UCSD-AML1 (cell line): Measurements from ENCODE around the gene CPNE7.

Source experiments
- DNase-seq: peaks from one replicate; lab custom pipeline; 2025; ENCODE audit not compliant: unreplicated experiment; lab: John Stamatoyannopoulos, UW

CPNE7 gene

DNA sequence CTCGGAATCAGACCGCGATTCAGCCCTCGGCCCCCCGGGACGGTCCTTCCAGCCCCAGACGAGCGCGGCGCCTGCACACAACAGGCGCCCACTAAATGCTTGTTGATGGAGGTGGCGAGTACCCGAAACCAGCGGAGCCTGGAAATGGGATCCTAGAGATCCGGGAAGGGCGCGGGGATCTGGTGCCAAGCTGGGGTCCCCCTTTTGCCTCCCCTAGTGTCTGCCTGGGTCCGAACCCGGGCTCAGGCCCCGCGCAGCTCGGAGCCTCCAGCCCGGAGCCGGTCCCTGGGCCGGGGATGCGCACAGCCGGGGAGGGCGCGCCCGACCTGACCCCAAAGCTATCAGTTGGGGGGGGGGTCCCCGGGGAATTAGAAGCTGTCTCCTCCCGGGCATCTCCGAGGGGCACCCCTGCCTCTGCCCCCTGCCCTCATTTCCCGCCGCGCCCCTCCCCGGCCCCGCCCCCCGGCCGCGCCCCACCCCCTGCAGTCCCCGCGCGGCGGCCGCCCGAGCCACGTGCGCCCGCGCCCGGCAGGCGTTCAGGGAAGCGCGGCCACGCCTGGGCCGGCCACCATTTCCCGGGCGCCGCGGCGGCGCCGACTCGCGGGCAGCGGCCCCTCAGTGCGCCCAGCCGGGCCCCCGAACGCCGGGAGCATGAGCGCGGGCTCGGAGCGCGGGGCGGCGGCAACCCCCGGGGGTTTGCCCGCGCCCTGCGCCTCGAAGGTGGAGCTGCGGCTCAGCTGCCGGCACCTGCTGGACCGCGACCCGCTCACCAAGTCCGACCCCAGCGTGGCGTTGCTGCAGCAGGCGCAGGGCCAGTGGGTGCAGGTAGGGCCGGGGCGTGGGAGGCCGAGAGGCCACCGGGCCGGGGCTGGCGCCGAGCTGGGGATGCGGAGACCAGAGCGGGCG, at the start of gene CPNE7:
Gene CPNE7, plus strand, starts transcription at position 512 of the 906 bp plus-strand sequence. Its CDS starts 140 bp downstream, at position 652.
- DNase-seq, result no peak

- no peak for DNase-seq
These were observed 46.5 kb upstream of the CPNE7 start for GRCh38 chr16:89529097-89529496.

- no peak for DNase-seq
These were observed 44.9 kb upstream of the CPNE7 start for GRCh38 chr16:89530401-89531381.

DNA sequence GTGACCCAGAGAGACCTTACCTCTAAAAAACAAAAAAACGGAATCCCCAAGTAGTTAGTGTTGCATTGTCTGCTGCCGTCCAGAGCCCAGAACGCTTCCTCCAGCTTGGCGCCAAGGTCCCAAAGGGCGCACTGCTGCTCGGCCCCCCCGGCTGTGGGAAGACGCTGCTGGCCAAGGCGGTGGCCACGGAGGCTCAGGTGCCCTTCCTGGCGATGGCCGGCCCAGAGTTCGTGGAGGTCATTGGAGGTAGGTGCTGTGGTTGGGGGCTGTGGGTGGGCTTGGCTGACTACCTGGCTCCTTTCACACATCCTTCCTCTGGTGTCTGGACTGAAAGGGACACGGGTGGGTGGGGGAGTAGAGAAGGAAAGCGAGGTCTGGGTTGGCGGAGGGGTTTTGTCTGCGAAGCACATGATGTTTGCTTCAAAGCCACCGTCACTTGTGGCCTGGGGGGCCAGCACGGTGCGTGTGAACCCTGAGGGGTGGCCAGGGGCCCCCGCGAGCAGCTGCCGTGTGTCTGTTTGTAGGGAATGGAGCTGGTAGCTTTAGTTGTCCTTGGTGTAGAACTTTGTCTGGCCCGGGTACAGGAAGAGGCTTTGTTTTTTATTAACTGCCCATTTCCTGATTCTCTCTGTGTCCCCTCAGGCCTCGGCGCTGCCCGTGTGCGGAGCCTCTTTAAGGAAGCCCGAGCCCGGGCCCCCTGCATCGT, 43.6 kb upstream of the CPNE7 start:
- no peak for DNase-seq

DNA sequence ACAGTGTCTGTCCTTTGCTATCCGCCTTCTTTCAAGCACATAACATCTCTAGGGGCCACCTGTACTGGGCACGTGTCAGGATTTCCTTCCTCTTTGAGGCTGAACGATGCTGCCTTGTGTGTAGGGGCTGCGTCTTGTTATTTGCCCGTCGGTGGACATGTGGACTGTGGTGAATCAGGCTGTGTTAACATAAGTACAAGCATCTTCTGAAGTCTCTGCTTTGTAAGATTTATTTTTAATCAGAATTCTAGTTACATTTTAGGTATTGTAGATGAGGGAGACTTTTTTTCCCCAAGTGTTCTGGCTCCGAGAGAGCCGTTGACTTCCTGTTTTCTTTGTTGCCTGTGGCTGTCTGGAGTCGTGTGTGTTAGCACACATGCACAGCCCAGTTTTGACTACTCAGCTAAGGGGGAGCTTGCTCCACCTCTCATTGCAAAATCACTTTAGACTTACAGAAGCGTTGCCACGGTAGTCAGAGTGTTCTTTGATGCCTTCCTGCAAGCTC, 41.3 kb upstream of the CPNE7 start:
- DNase-seq, result peak; percentile 43

DNA sequence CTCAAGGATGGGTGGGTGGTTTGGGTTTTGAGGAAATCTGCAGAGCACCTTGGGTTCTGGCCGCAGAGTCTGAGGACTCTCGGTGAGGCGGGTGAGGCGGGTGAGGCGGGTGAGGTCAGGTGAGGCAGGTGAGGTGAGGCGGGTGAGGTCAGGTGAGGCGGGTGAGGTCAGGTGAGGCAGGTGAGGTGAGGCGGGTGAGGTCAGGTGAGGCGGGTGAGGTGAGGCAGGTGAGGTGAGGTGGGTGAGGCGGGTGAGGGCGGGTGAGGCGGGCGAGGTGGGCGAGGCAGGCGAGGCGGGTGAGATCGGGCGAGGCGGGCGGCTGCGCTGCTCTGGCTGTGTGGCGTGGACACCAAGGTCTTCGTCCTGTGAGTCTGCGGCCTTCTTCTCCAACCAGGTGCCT, 39.2 kb upstream of the CPNE7 start:
- no peak for DNase-seq

DNA sequence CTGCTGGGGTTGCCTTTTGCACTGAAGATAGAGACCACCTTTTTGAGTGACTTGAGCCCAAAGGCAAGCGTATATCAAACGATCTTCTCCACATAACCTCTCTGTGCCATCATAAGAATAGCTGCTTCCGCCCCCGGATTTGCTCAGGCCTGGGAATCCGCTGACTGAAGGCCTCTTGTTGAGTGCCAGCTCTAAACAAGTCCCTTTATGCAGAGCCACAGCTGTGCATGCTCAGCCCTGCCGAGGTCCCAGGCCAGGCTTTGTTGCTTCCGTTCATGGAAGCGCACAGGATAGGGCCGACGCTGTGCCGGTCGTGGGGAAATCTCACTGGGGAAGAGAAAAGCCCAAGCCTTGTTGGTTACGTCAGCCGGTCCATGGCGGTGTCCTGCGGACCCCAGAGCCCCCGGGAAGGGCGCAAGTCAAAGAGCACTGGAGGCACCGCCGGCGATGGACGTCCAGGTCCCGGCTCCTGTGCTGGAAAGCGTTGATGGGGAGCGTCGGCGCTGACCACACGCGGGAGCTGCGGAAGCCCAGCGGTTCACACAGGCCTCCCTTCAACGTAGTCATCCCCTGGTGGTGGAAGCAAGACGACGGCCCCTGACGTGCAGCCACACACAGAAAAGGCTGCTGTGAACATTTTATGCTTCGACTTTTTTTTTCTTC, 38.5 kb upstream of the CPNE7 start:
- no peak for DNase-seq

DNA sequence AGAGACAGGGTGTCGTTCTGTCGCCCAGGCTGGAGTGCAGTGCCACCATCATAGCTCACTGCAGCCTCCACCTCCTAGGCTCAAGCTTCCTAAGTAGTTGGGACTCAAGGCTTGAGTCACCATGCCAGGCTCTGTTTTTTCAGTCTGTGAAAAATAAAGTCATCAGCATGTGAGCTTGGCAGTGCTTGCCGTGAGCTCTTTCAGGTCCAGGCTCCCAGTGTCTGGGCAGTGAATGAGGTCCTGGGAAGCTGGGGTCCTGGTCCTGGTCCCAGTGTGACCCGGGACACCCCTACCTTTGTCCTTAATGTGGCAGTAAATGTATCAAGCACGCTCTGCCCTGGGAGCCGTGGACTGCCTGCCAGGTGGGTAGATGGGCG, 38.0 kb upstream of the CPNE7 start:
- no peak for DNase-seq

- no peak for DNase-seq
These were observed 37.3 kb upstream of the CPNE7 start for GRCh38 chr16:89538286-89538685.

DNA sequence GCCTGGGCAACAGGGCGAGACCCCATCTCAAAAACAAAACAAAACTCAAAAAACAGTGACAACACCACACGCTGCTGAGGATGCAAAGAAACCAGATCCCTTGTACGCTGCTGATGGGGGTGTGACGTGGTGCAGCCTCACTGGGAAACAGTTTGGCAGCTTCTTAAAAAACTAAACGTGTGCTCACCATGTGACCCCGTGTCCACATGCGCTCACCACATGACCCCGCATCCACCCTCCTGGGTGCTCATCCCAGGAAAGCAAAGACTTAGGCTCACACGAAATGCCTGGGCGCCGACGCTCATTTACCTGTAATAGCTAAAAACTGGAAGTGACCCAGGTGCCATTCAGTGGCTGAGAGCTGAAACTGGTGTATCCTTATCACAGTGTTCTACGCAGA, 35.0 kb upstream of the CPNE7 start:
- no peak for DNase-seq

DNA sequence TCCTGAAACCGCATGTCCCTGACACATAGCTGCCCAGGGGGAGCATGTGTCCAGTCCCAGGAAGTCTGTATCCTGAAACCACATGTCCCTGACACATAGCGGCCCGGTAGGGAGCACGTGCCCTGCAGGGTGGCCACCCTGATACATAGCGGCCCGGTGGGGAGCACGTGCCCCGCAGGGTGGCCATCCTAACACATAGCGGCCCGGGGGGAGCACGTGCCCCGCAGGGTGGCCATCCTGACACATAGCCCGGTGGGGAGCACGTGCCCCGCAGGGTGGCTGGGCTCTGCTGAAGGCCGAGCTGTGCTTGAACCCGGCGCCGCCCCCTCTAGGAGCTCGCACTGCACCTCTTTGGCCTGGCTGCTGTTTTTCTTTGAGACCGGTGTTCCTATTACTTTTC, 33.8 kb upstream of the CPNE7 start:
- no peak for DNase-seq

GRCh38 chr16:89544113-89544512, 31.4 kb upstream of the CPNE7 start:
- no peak for DNase-seq

- DNase-seq, result no peak
These were observed 30.9 kb upstream of the CPNE7 start for GRCh38 chr16:89544713-89545043.

DNA sequence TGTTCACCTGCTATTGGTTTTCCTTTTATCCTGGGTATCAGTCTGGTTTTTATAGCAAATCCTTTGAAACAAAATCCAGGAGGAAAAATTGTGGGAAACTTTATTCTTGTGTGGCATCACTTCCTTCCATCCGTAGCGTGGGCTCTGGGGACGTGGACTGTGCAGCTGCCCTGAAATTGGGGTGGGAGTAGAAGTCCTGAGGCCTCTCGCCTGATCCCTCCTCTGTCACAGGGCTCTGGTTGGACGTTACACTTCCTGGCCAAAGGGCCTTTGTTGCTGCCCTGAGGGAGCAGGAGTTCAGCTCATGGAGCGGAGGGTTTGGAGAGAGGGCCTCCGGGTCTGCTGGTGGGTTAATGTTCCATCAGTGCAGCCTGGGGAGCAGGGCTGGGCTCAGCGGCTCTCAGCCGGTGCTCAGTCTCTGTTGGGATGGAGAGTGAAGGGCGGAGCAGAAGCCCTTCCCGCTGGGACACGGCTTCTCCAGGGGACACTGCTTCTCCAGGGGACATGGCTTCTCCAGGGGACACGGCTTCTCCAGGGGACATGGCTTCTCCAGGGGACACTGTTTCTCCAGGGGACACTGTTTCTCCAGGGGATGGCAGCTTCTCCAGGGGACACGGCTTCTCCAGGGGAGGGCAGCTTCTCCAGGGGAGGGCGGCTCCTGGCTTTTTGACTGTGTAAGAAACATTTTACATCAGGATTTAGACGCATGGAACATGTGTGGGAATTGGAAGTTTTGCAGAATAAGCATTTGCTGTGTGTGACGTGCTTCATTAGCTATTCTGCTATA, 30.3 kb upstream of the CPNE7 start:
- DNase-seq, result no peak

DNA sequence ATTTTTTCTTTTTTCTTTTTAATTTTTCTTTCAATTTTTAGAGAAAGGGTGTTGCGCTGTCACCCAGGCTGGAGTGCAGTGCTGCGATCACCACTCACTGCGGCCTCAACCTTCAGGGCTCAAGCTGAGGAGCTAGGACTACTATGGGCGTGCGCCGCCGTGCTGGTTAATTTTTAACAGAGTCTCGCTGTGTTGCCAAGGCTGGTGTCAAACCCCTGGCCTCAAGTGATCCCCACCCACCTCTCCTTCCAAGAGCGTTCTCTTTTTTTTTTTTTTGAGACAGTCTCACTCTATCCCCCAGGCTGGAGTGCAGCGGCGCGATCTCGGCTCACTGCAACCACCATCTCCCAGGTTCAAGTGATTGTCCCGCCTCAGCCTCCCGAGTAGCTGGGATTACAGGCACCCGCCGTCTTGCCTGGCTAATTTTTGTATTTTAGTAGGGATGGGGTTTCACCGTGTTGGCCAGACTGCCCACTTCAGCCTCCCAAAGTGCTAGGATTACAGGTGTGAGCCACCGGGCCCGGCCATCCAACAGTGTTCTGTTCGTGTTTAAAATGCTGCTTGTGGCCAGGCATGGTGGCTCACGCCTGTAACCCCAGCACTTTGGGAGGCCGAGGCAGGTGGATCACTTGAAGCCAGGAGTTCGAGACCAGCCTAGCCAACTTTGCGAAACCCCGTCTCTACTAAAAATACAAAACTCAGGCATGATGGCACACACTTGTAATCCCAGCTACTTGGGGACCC, 29.6 kb upstream of the CPNE7 start:
- DNase-seq, result no peak

GRCh38 chr16:89546781-89547180, 28.8 kb upstream of the CPNE7 start:
- DNase-seq, result no peak

- DNase-seq, result no peak
These were observed 28.3 kb upstream of the CPNE7 start for GRCh38 chr16:89547291-89547690.

DNA sequence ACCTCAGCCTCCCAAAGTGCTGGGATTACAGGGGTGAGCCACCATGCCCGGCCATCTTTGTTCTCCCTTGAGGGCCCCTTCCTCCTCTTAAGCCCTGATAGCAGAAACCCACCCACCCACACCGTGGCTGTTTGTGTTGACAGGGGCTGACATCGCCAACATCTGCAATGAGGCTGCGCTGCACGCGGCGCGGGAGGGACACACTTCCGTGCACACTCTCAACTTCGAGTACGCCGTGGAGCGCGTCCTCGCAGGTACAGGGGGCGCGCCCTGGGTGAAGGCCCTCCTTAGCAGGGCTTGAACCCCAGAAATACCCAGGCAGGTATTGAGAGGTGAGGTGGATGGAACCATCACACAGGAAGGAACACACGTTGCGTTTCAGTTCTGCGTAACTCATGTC, 27.7 kb upstream of the CPNE7 start:
- no peak for DNase-seq

DNA sequence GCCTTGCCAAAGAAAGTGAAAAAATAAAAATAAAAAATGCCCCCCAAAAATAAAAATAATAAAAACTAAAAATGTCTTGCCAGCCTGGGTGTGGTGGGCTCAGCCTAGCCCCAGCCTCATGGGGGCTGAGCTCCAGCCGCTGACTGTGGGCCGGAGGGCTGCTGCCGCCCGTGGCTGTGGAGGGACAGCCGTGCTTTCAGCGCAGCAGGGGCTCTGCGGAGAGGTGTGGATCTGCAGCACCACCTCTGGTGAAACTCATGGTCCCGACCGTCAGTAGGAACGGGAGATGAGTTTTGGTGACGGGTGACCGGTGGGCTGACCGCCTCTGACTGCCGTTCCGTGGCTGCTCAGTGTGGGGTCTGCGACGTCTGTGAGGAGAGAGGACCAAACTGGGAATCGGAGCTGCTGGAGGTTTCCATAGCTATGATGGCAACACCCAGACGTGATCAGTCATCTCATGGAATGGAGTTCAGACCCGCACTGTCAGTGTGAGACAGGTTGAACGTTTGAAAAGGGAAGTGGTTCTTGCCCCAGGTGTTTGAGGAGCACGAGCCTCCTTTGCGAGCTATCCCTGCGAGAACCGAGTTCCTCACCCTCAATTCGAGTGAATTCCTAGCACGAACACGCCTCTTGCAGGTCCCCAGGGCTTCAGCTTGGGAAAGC, 27.1 kb upstream of the CPNE7 start:
- no peak for DNase-seq
